HepG2 (cell line): ENCODE data around the gene CPPED1. TPM values are rescaled to one million over a fixed set of nuclear protein-coding genes. Genes with fewer than 3 reads are reported as not detected.

Source experiments
- ATAC-seq: fragments of 200-7000 bp; cut with Tn5 transposase; 3 replicates; pipeline ENCODE4 v1.9.1; 2020; ENCODE audit warnings: mild to moderate bottlenecking, moderate library complexity
- BruUV-seq: library from RNA; stranded (reverse); fragments of 400-500 nt; replicated peaks from 2 replicates; lab custom pipeline; 2021; lab: Mats Ljungman, UMichigan
- CTCF ChIA-PET: fragments of 300-600 bp; formaldehyde crosslinking; extraction: SDS; loops from one replicate; lab custom pipeline; 2021; ENCODE audit warnings: low total read pairs, inconsistent platforms, low intra/inter-chr PET ratio; lab: Yijun Ruan, JAX
- POLR2A ChIA-PET: fragments of 350-600 bp; sonication (Branson Sonifier 250); formaldehyde crosslinking; loops from one replicate; lab custom pipeline; 2020; ENCODE audit warnings: antibody characterized with exemption, inconsistent platforms; lab: Yijun Ruan, JAX
- DNase-seq: peaks from one replicate; pipeline ENCODE4 v3.0.0-alpha.2; 2015; ENCODE audit warnings: low spot score
- FAIRE-seq: peaks from 3 replicates; lab custom pipeline; 2011; peaks lifted over from hg19 to GRCh38; lab: Jason Lieb, UNC
- H2AFZ ChIP-seq: one replicate; pipeline ENCODE4 v1.6.1; 2011; ENCODE audit warnings: low read length, inconsistent platforms
- H3K27ac ChIP-seq: fragments of 300-600 bp; 3 replicates; pipeline ENCODE4 v1.8.0; 2011; ENCODE audit warnings: mixed run types, mild to moderate bottlenecking, mixed read lengths, low read length, inconsistent platforms; ENCODE audit not compliant: insufficient read depth; ENCODE audit errors: extremely low read length
- H3K27me3 ChIP-seq, 2 experiments: fragments of 200-600 bp in 1 of 2; 2 replicates in 1 of 2; 3 replicates in 1 of 2; pipeline versions ENCODE4 v1.6.0 to v1.8.0; 2011; ENCODE audit warnings: low read length in 2 of 2, mild to moderate bottlenecking in 2 of 2, moderate library complexity in 2 of 2, inconsistent platforms in 1 of 2; ENCODE audit not compliant: insufficient read depth in 2 of 2, control insufficient read depth in 1 of 2
- H3K36me3 ChIP-seq, 2 experiments: fragments of 200-600 bp in 1 of 2; replicated peaks in 1 of 2; 2 replicates in 1 of 2; 3 replicates in 1 of 2; pipeline versions ENCODE4 v1.5.1 to v1.8.0; 2011; ENCODE audit warnings: low read length in 2 of 2, inconsistent platforms in 1 of 2; ENCODE audit not compliant: insufficient read depth in 2 of 2, control insufficient read depth in 1 of 2
- H3K4me1 ChIP-seq: 2 replicates; pipeline ENCODE4 v1.5.1; 2012; ENCODE audit warnings: low read length, inconsistent platforms; ENCODE audit not compliant: insufficient read depth
- H3K4me2 ChIP-seq: 2 replicates; pipeline ENCODE4 v1.6.0; 2011; ENCODE audit warnings: low read depth, low read length, inconsistent platforms
- H3K4me3 ChIP-seq, 3 experiments: fragments of 200-600 bp in 1 of 3; sonication (generic), shearing (Covaris generic) in 1 of 3; replicated peaks in 1 of 3; 2 replicates each; pipeline ENCODE4 v1.5.1; 2011 to 2016; ENCODE audit warnings: low read length in 3 of 3, inconsistent platforms in 2 of 3, low read depth in 2 of 3, mild to moderate bottlenecking in 2 of 3, control low read depth in 1 of 3, mixed read lengths in 1 of 3; ENCODE audit not compliant: insufficient read depth in 1 of 3
- H3K79me2 ChIP-seq: one replicate; pipeline ENCODE4 v1.6.1; 2011; ENCODE audit warnings: low read length, inconsistent platforms; ENCODE audit not compliant: insufficient read depth
- H3K9ac ChIP-seq: 2 replicates; pipeline ENCODE4 v1.6.0; 2011; ENCODE audit warnings: mild to moderate bottlenecking, low read depth, low read length, inconsistent platforms; ENCODE audit not compliant: insufficient read depth
- H3K9me3 ChIP-seq: 2 replicates; pipeline ENCODE4 v1.5.1; 2012; ENCODE audit warnings: mild to moderate bottlenecking, low read length
- H4K20me1 ChIP-seq: 2 replicates; pipeline ENCODE4 v1.6.0; 2011; ENCODE audit warnings: inconsistent platforms, mild to moderate bottlenecking, low read length, moderate library complexity; ENCODE audit not compliant: insufficient read depth
- NR3C1 ChIP-seq: sonication (generic); formaldehyde crosslinking; IDR thresholded peaks from 2 replicates; pipeline ENCODE4 v1.4.0; 2020; ENCODE audit warnings: missing genetic modification reagents
- SNRNP70 ChIP-seq: fragments of 200-400 bp; formaldehyde crosslinking; IDR thresholded peaks from 2 replicates; pipeline ENCODE4 v1.6.1; 2017; ENCODE audit warnings: mild to moderate bottlenecking, low read depth, low read length, moderate library complexity
- THYN1 ChIP-seq: sonication (generic); formaldehyde crosslinking; IDR thresholded peaks from 2 replicates; pipeline ENCODE4 v1.8.1; 2023; ENCODE audit warnings: low read depth, mild to moderate bottlenecking, moderate library complexity, missing genetic modification reagents, borderline replicate concordance
- ZNF747 ChIP-seq: sonication (generic); formaldehyde crosslinking; IDR thresholded peaks from 2 replicates; pipeline ENCODE4 v1.8.1; 2023; ENCODE audit warnings: missing genetic modification reagents, mild to moderate bottlenecking, borderline replicate concordance
- ZNF816 ChIP-seq: sonication (generic); formaldehyde crosslinking; IDR thresholded peaks from 2 replicates; pipeline ENCODE4 v1.8.0; 2022; ENCODE audit warnings: missing genetic modification reagents, mild to moderate bottlenecking, borderline replicate concordance
- WGBS: methylation state at CpG from one replicate; pipeline ENCODE4 v1.1.6; 2017; ENCODE audit warnings: low lambda C conversion rate; 5-methylcytosine and 5-hydroxymethylcytosine counted together
- in situ Hi-C: cut with HindIII; loops from 2 replicates; pipeline ENCODE4 v1.10.0; 2017; ENCODE audit warnings: low pct_unique_long_range_greater_than_20kb; ENCODE audit not compliant: extremely low pct_ligation_motif_present
- intact Hi-C: fragments of 100-400 bp; cut with micrococcal nuclease; formaldehyde crosslinking; loops from one replicate; pipeline ENCODE4 v1.10.0; 2022; ENCODE audit not compliant: unreplicated experiment
- polyA plus RNA-seq, 8 experiments: library from polyadenylated mRNA; depleted of rRNA in 3 of 8; stranded (reverse) in 7 of 8; unstranded in 1 of 8; fragments of >200 nt; fragmentation: Illumina TruSeq in 4 of 8; extraction: Trizol in 4 of 8; gene quantifications; 2 replicates each; pipeline versions ENCODE4 v1.2.1 to v1.2.3, GENCODE V29; 2011 to 2016; ENCODE audit warnings: low read depth in 4 of 8, missing spikeins in 1 of 8, mixed read lengths in 1 of 8; ENCODE audit not compliant: insufficient read depth in 1 of 8
- total RNA-seq, 5 experiments: library from RNA; depleted of rRNA; stranded (reverse); fragments of >200 nt; fragmentation: Illumina TruSeq; extraction: Trizol; gene quantifications; 2 replicates each; pipeline ENCODE4 v1.2.3, GENCODE V29; 2016; ENCODE audit warnings: low read depth in 1 of 5
- TF ChIP-seq, protein P1 (sequence below): sonication (generic); formaldehyde crosslinking; IDR thresholded peaks from 2 replicates; pipeline ENCODE4 v1.8.1; 2023; ENCODE audit warnings: missing genetic modification reagents, mild to moderate bottlenecking, borderline replicate concordance
- TF ChIP-seq, protein P2 (sequence below): sonication (generic); formaldehyde crosslinking; IDR thresholded peaks from 2 replicates; pipeline ENCODE4 v1.5.1; 2020; ENCODE audit warnings: mild to moderate bottlenecking, missing genetic modification reagents, borderline replicate concordance

The CPPED1 gene
- total and polyA plus RNA-seq, 2 of the 13 experiments (the other 11 are each of a cell fraction or from before 2014, with no cell fraction given), result 66.6 to 71.3 TPM

DNA sequence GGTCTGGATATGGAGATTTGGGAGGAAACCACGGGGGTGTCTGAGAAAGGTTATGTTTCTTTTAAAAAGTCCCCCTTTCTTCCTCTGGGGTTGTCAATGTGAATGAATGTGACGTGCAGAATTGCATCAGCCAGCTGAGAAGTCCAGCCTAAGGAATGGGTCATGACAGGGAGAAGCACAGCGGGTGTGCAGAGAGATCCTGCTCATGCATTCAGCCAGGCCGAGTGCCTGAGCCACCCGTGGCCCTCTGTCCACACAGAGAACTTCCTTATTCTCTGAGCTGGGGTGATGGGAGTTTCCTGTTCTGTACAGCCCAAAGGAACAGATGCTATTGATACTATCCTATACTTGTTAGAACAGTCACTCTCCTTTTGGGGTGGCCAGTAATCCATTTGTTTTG lies 117.9 kb downstream of the CPPED1 start:
- FAIRE-seq, result no peak
- H3K9me3 ChIP-seq, result no peaks in the 10 kb centered on the region
- TF ChIP-seq, protein P1, sequence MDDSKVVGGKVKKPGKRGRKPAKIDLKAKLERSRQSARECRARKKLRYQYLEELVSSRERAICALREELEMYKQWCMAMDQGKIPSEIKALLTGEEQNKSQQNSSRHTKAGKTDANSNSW, result no peak
- TF ChIP-seq, protein P2, sequence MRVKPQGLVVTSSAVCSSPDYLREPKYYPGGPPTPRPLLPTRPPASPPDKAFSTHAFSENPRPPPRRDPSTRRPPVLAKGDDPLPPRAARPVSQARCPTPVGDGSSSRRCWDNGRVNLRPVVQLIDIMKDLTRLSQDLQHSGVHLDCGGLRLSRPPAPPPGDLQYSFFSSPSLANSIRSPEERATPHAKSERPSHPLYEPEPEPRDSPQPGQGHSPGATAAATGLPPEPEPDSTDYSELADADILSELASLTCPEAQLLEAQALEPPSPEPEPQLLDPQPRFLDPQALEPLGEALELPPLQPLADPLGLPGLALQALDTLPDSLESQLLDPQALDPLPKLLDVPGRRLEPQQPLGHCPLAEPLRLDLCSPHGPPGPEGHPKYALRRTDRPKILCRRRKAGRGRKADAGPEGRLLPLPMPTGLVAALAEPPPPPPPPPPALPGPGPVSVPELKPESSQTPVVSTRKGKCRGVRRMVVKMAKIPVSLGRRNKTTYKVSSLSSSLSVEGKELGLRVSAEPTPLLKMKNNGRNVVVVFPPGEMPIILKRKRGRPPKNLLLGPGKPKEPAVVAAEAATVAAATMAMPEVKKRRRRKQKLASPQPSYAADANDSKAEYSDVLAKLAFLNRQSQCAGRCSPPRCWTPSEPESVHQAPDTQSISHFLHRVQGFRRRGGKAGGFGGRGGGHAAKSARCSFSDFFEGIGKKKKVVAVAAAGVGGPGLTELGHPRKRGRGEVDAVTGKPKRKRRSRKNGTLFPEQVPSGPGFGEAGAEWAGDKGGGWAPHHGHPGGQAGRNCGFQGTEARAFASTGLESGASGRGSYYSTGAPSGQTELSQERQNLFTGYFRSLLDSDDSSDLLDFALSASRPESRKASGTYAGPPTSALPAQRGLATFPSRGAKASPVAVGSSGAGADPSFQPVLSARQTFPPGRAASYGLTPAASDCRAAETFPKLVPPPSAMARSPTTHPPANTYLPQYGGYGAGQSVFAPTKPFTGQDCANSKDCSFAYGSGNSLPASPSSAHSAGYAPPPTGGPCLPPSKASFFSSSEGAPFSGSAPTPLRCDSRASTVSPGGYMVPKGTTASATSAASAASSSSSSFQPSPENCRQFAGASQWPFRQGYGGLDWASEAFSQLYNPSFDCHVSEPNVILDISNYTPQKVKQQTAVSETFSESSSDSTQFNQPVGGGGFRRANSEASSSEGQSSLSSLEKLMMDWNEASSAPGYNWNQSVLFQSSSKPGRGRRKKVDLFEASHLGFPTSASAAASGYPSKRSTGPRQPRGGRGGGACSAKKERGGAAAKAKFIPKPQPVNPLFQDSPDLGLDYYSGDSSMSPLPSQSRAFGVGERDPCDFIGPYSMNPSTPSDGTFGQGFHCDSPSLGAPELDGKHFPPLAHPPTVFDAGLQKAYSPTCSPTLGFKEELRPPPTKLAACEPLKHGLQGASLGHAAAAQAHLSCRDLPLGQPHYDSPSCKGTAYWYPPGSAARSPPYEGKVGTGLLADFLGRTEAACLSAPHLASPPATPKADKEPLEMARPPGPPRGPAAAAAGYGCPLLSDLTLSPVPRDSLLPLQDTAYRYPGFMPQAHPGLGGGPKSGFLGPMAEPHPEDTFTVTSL (CRISPR knock-in tag), result no peak
- TF ChIP-seq SNRNP70, result no peak
- TF ChIP-seq ZNF816 (CRISPR knock-in tag), result no peak
- no peak for TF ChIP-seq THYN1 (CRISPR knock-in tag)
- no peak for TF ChIP-seq NR3C1
- TF ChIP-seq ZNF747 (CRISPR knock-in tag), result no peak
- BruUV-seq, result no TSS peak
- DNase-seq, result no peak
- no peak overlapping the region for H2AFZ ChIP-seq
- ATAC-seq, result no peak
- peaks cover 13% of the 10 kb centered on the region for H3K4me1 ChIP-seq
- in situ Hi-C loops, result no loop called here
- no peak overlapping the region for H3K4me3 ChIP-seq
- no peaks in the 10 kb centered on the region for H3K27me3 ChIP-seq
- H4K20me1 ChIP-seq, result no peaks in the 10 kb centered on the region
- H3K79me2 ChIP-seq, result no peaks in the 10 kb centered on the region
- 98% methylated on average over 5 of the region's 5 CpGs for WGBS
- POLR2A ChIA-PET, result no interaction called here
- peaks cover 18 to 47% of the 10 kb centered on the region in 2 experiments for H3K36me3 ChIP-seq
- H3K4me2 ChIP-seq, result no peak overlapping the region
- H3K27ac ChIP-seq, result no peak overlapping the region
- no peak overlapping the region for H3K9ac ChIP-seq
- intact Hi-C loops, result no loop called here
- CTCF ChIA-PET, result no interaction called here
